ENCODE results near the gene UBP1.
A peak's percentile ranks its signal among the peaks of the same experiment; 100 is the strongest.
"Not testable (repeated sequence)": the region's sequence is repeated elsewhere in the genome, so short reads cannot be mapped to it uniquely, and the experiment has no call there.

The UBP1 gene

DNA sequence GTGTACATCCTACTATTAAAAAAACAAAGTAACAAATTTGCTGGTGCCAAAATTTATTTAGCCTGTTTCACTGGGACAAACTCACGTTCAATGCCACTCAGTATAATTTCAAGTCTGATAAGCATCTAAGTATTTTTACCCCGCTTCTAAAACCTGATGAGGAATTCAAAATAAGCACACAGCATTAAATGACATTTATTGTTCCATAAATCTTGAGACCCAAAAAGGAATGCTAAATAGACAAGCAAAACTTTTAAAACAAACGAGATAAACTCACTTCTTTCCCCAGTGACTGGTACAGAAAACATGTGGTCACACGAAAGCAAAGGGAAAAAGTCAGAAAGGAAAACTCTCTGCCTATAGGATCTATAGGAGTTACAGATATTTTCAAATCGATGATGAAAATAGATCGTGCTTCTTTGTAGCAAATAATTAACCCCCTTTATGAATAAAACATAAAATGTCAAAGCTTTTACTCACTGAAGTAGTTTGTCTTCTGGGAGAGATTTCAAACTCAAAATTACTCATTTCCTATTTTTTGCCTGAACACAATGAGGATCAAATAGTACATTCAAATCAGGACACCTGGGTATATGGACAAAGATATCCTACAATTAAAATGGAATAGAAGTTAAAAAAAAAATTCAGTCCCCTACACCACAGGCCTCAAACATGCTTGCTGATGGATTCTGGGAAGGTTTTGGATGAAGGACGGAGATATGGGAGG, 51.7 kb downstream of the UBP1 start:
- no peak for DNase-seq

DNA sequence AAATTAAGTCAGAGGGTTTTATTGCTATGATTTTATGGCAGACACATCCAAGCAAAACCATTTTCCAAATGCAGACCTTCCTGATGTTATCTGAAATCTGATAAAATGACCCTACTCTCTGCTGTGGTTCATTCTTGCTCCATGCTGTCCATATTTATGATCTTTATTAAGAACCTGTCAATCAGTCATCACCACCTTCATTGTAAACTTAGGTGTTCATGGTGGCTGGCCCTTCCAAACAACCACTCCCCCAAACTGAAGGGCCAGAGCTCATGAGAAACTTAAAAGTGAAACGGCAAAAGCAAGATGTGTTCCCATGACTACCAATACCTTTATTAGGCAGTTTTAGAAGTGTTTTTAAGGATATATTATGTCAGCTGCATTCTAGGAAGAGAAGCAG, 53.6 kb downstream of the UBP1 start:
- no peak for DNase-seq

DNA sequence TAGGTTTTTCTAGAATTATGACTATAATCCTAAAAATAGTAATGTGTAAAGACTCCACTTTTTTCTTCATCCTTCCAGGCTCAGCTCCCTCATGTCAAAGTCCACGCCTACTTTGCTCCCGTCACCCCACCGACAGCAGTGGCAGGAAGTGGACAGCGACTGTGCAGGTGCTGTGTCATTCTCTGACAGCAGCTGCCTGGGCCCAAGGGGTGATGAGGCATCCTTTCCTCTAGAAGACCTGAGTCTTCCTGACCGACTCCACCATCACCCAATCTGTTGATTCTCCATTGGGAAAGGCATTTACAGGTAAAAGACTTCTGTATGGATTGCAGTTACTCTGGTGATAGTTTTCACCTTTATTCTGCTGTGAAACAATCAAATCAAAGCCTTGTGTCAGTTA, 54.8 kb downstream of the UBP1 start:
- no peak for DNase-seq

DNA sequence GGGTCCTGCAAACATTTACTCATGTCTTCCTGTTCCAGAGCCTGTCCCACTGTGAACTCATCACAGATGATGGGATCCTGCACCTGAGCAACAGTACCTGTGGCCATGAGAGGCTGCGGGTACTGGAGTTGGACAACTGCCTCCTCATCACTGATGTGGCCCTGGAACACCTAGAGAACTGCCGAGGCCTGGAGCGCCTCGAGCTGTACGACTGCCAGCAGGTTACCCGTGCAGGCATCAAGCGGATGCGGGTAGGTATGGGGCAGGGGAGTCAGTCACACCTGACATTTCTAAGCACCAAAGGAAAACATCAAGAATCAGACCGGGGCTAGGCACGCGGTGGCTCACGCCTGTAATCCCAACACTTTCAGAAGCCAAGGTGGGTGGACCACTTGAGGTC, 56.3 kb downstream of the UBP1 start:
- no peak for DNase-seq

DNA sequence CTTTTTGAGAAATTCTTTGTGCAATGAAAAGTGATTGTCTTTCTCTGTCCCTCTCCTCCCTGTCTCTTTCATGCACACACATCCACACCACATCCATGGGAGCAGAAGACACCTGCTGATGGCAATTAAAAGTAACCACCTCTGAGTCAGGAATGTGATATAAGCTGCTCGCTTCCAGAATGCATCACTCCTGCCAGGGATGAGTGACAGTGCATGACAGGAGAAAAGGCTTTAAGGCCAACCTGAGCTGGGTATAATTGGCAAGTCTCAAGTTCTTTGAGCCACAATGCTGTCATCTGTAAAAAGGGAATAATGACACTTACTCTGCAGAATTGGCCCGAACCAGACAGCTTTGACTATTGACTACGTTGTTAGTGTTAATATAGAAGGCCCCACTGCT, 59.6 kb downstream of the UBP1 start:
- no peak for DNase-seq

DNA sequence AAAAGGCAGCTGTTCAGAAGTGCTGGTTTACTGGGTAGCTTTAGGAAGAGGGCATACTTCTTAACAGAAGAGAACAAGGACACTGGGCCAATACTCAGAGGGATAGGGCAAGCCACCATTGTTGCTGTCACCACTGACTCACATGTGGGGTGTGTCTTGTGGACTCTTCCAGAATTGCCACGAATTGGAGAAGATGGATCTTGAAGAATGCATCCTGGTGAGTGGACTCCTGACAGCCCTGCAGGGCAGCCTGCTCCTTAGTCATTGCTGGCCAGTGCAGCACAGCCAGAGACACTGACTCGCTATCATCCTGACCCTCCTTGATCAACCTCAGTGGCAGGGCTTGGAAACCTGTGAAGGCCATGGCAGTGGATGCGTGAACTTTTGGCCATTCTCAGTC, 62.3 kb downstream of the UBP1 start:
- DNase-seq, result no peak

DNA sequence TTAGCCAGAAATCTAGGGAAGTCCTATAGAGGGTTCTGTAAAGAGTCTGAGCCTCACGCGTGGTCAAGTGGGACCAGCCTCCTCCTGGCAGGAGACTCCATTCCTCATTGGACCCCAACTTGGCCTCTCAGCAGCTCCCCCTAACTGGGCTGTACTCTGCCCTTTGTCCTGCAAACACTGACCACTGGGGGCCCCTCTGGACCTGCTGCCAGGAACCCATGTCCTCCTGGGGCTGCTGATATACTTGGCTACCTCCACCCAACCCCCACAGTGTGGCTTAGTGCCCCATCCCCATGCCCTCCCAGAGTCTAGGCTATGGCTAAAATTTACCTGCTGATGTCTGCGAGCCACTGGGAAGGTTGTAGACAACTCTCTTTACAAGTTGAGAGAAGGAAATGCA, 62.7 kb downstream of the UBP1 start:
- no peak for DNase-seq

DNA sequence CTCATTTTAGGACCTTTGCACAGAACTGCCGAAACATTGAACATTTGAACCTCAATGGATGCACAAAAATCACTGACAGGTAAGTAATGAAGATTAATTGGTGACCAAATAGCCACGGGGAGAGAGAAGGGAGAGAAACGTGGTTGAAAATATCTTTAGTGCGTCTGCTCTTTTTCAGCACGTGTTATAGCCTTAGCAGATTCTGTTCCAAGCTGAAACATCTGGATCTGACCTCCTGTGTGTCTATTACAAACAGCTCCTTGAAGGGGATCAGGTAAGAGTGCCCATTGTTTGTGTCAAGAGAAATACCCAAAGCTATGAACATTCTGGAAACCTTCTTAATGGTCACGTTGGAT, 67.1 kb downstream of the UBP1 start:
- DNase-seq, result no peak

DNA sequence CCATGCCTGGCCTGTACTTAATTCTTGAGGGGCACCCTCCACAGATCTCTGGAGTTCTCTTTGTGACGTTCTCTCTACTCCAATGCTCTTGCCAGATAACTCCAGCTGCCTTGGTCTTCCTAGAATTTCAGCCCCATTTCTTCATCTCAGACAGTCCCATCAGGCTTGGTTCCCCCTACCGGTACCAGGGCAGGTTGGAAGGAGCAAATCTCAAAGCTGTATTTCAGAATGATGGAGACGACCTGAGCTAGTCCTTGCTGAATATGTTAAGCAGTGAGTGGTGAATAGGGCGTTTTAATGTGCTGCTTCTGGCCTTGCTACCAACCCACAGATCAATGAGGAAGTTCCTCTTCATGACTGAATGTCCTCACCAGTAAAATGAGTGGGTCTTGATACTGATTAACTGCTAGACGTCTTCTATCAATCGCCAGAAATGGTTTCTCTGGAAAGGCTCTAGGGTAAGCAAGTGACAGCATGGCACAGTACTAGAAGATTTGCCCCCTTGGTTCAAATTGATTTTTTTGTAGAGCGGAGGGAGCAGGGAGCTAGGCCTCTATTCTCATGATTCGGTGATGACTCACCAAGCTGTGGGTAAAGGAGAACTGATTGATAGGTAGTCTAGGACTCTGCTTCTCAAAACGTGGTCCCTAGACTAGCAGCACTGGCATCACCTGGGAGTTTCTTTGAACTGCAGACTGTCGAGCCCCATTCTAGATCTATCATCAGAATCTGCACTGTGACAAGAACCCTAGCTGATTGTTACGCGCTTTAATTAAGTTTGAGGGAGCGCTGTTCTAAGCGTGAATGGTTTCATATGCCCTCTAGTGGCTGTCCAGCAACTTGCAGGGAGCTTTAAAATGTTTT, 67.8 kb downstream of the UBP1 start:
- peak; percentile 12 for DNase-seq

DNA sequence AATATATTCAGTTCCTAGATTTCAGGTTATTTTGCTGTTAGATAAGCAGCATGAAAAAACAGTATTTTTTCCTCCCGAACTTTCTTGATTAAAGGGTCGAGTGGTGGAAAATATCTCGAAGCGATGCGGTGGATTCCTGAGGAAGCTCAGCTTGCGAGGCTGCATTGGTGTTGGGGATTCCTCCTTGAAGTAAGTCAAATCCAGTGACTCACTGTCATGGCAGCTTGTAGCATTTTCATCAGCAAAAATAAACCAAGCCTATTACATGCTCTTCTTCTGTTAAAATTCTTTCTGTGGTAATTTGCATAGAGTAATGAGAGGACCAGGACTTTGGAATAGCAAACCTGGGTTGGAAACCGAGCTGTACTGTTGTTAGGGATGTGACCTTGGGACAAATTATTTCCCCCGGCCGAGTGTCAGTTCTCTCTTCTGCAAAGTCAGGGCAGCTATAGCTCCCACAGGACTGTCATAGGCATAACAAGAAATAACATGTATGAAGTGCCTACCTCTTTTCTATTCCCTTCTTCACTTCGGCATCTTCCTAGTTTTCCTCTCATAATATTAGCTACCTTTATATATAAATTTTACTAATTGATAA, 75.6 kb downstream of the UBP1 start:
- DNase-seq, result no peak

DNA sequence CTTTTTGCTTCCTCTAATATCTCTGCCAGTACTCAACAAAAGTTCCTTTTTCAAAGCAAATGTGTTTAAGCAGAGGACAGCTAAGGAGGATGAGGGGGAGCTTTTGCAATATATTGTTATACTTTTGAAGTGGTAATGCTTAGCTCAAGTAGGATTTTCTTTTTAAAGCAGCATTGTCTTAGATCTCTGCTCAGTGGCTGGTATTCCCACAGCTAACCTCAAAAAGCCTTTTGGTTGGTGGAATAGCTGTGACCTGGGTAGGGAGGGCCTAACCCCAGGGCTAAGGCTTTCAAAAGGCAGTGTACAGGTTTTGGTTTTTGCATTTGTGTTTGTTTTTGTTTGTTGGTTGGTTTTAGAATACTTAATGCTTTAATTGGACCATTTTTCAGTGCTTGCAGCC, 76.1 kb downstream of the UBP1 start:
- DNase-seq, result no peak

DNA sequence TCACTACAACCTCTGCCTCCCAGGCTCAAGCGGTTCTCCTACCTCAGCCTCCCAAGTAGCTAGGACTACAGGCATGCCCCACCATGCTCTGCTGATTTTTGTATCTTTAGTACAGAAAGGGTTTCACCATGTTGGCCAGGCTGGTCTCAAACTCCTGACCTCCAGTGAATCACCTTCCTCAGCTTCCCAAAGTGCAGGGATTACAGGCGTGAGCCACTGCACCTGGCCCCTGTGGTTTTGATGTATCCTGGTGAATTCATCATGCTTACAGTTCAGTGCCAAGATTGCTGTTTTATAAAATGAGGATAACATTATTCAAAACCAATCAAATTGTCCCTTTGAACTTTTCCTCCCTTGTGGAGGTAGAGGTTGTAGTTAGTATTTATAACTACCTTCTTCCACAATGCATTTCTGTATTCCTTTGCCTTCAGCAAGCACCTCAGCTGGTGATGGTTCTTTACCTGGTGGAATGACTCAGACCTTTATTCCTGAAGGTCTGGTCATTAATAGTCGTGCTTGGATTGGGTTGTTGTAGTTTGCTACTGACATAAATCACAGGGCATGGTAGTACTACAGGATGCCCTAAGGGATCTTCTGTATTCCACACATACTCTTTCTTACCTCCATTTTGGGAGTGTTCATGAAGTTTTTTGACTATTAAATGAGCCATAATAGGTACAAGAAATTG, 76.9 kb downstream of the UBP1 start:
- DNase-seq, result no peak

DNA sequence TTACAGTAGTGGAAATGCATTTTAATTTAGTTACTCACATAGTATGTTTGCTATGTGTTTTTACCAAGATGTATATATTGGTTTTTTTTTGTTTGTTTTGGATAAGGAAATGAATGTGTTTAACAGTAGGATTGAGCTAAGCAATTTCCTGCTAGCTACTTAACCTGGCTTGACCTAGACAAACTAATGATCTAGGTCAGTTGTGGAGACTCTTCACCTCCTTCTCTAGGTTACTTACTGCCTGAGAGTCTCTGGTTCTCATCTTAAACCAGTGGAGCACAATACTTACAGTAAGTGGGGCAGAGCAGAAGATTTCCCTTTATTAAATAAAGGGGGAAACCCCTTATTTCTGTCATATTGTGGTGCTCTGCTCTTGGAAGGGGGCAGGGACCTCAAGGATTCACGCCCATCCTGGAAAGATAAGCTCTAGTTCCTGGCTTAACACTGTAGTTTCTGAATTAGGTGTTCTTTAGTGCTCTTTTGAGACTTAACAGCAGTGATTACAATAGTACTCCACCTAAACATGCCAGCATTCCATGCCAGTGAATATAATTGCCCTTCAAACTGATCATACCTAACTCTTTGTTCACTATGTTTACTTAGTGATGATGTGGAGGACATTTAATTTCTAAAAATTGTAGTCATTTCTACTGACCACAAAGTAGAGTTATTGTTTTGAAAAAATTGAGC, 79.9 kb downstream of the UBP1 start:
- DNase-seq, result no peak

DNA sequence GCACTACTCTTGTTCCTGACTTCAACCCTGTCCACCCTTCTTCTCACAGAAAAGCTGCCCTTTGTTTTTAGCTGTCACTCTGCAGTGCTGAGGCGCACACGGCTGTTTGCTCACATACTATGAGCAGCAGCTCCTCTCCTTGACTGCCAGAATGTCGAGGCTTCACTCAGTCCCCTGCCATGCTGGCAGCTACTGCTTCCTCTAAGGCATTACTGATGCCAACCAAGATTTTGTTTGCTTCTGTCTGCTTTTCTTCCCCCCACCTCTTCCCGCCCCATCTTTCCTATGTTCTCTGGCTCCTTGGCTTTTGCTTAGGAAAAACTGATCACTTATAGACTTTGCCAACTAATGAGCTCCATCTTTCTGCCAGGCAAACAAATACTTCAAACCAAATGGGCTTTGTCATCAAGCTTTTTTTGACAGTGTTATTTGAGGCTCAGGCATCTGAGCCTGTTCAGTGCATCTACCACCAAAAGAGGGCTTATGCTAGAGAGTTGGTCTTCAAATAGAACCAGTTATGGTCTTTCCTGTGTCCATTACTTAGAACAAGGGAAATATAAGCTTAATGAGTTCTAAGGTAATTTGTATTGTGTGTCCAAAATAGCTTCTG, 81.9 kb downstream of the UBP1 start:
- DNase-seq, result no peak

DNA sequence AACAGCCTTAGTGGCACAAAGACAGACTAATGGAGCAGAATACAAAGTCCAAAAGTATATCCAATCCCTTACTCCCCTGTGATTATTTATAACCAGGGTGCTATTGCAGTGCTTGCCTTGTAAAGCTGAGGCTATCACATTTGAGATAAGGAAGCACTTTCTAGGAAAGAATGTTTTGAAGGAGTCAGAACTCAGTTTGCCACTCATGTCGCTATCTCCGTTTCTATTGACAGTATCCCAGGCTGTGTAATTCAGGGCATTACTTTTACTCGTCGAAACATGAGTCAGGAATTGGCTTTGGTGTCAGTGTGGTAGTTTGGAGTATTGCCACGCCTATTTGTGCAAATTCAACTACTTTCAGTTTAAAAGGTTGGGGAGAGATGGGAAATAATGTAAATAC, 84.6 kb downstream of the UBP1 start:
- no peak for DNase-seq

DNA sequence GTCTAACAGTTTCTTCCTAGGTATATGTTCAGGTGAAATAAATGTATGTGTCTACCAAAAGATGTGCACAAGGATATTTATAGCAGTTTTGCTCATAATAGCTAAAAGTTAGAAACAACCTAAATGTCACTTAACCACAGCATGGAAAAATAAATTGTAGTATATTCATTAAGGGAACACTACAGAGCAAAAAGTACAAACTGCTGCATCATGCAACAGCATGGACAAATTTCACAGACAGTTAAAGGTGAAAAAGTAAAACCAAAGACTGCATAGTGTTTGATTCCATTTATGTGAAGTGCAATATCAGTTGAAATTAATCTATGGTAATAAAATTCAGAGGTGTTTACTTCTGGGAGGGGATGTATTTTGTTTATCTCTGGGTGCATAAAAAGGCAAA, 100.4 kb downstream of the UBP1 start:
- DNase-seq, result no peak

DNA sequence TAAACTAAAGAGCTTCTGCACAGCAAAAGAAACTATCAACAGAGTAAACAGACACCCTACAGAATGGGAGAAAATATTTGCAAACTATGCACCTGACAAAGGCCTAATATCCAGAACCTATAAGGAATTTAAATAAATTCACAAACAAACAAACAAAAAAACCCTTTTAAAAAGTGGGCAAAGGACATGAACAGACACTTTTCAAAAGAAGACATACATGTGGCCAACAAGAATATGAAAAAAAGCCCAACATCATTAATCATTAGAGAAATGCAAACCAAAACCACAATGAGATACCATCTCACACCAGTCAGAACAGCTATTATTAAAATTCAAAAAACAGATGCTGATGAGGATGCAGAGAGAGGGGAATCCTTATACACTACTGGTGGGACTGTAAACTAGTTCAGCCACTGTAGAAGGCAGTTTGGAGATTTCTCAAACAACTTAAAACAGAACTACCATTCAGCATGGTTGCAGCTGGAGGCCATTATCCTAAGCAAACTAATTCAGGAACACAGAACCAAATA, 101.2 kb downstream of the UBP1 start:
- DNase-seq, result not testable (repeated sequence)

All from NCI-H1694 treated with DMSO at 0.1 percent for 48 hours (cell line).